Stimulated activated naive B cell treated with anti-CD40 and anti-IgM and Interleukin-4, amounts not matched to agents 10 μg/mL and 1 μg/mL and 100 μg/mL, for 72 hours (primary cell): ENCODE data around the gene INSC.

ENCODE experiments used
- ATAC-seq, 2 donors: fragments of 150-1000 bp; cut with Tn5 transposase; replicated peaks; 2 replicates each; pipeline ENCODE4 v1.10.0; 2021; ENCODE audit warnings: moderate library complexity in 1 of 2
- DNase-seq: peaks from one replicate; pipeline ENCODE4 v3.0.0; 2021
- H3K27ac Mint-ChIP-seq: one replicate; pipeline ENCODE4 v1.8.0; 2022; ENCODE audit warnings: mild to moderate bottlenecking, mixed read lengths
- H3K27me3 Mint-ChIP-seq, 2 donors: one replicate each; pipeline ENCODE4 v1.8.0; 2022; ENCODE audit warnings: mixed read lengths in 2 of 2
- H3K36me3 Mint-ChIP-seq, 2 donors: one replicate each; pipeline ENCODE4 v1.8.0; 2022; ENCODE audit warnings: mixed read lengths in 2 of 2, mild to moderate bottlenecking in 1 of 2
- H3K4me1 Mint-ChIP-seq, 2 donors: one replicate each; pipeline ENCODE4 v1.8.0; 2022; ENCODE audit warnings: mixed read lengths in 2 of 2, mild to moderate bottlenecking in 1 of 2
- H3K4me3 Mint-ChIP-seq, 2 donors: one replicate each; pipeline ENCODE4 v1.8.0; 2022; ENCODE audit warnings: mild to moderate bottlenecking in 2 of 2, mixed read lengths in 2 of 2, moderate library complexity in 1 of 2
- H3K9me3 Mint-ChIP-seq, 2 donors: one replicate each; pipeline ENCODE4 v1.8.0; 2022; ENCODE audit warnings: mixed read lengths in 2 of 2, mild to moderate bottlenecking in 1 of 2

The INSC gene

GRCh38 chr11:15215005-15215404, 100.3 kb downstream of the INSC start:
- Mint-ChIP-seq H3K27me3 (no peaks in the 10 kb centered on the region), H3K27ac (no peak overlapping the region), H3K36me3 (no peaks in the 10 kb centered on the region), H3K9me3 (no peaks in the 10 kb centered on the region), H3K4me3 (no peak overlapping the region), H3K4me1 (no peaks in the 10 kb centered on the region)
- no peak for DNase-seq
- ATAC-seq, result no peak

DNA sequence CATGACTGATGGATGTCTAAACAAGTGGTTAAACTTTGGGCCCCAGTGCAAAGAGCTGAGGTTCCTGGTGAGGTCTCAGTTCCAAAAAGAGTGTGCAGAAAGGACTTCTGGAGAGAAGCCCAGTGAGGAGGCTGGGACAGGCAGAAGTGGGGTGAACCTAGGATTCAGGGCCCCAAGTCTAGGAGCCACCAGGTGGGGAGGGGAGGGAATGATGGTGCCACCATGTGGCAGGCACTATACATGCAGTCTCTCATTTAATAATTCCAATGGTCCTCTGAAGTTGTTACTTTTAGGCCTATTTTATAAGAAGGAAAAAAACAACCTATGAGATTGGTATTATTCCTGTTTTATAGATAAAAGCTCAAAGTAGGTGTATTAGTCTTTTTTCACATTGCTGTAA, 102.0 kb downstream of the INSC start:
- no peaks in the 10 kb centered on the region for H3K9me3 Mint-ChIP-seq
- no peaks in the 10 kb centered on the region for H3K4me1 Mint-ChIP-seq
- H3K27ac Mint-ChIP-seq, result no peak overlapping the region
- H3K4me3 Mint-ChIP-seq, result no peak overlapping the region
- peak in 1 of 2 donors; percentile 46 for ATAC-seq
- H3K36me3 Mint-ChIP-seq, result no peaks in the 10 kb centered on the region
- DNase-seq, result no peak
- no peaks in the 10 kb centered on the region for H3K27me3 Mint-ChIP-seq

DNA sequence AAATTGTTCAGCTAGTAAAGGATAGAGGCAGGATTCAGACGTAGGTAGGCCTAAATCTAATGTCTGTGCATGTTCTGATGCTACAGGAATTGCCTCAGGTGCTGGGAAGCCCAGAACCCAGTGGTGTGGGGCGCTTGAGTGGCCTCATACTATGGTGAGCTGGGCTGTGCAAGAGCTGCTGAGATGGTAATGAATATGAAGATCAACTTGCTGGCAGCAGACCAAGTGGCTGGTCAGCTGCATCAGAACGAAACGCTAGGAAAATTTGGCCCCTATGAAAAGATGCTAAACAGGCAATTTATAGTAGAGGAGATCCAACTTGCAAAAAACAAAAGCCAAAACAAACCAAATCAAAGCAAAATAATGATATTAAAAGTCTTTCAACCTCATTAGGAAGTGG, 102.7 kb downstream of the INSC start:
- Mint-ChIP-seq H3K9me3 (no peaks in the 10 kb centered on the region), H3K36me3 (no peaks in the 10 kb centered on the region), H3K27ac (no peak overlapping the region), H3K4me1 (no peaks in the 10 kb centered on the region), H3K4me3 (no peak overlapping the region), H3K27me3 (no peaks in the 10 kb centered on the region)
- no peak for DNase-seq
- no peak for ATAC-seq

GRCh38 chr11:15222777-15223176, 108.1 kb downstream of the INSC start:
- ATAC-seq (no peak), DNase-seq (no peak)
- peaks cover 5% of the 10 kb centered on the region in 2 donors for H3K27me3 Mint-ChIP-seq
- H3K4me3 Mint-ChIP-seq, result no peak overlapping the region
- H3K9me3 Mint-ChIP-seq, result no peaks in the 10 kb centered on the region
- no peak overlapping the region for H3K27ac Mint-ChIP-seq
- no peaks in the 10 kb centered on the region for H3K36me3 Mint-ChIP-seq
- H3K4me1 Mint-ChIP-seq, result no peaks in the 10 kb centered on the region

GRCh38 chr11:15223318-15223717, 108.6 kb downstream of the INSC start:
- ATAC-seq (no peak), DNase-seq (no peak)
- Mint-ChIP-seq H3K27me3 (peaks cover 8 to 9% of the 10 kb centered on the region in 2 donors), H3K4me1 (no peaks in the 10 kb centered on the region), H3K27ac (no peak overlapping the region), H3K9me3 (no peaks in the 10 kb centered on the region), H3K4me3 (no peak overlapping the region), H3K36me3 (no peaks in the 10 kb centered on the region)

DNA sequence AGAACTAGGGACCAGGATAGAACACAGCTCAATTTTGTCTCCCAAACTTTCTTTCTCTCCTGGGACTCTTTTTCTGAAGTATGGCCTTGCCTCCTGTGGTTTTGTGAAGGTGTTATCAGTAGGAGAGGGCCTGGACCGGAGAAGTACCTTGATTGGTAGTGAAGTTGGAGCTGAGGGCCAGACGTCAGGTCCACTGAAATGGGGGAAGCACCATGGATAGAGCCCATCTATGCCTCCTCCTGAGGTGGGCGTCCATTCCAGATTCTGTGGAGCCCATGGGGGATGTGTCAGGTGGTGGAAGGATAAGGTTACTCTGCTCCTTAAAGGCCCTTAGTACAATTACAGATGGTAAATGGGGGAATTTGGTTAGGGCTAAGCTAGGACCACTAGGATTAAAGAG, 109.7 kb downstream of the INSC start:
- Mint-ChIP-seq H3K4me1 (no peaks in the 10 kb centered on the region), H3K36me3 (no peaks in the 10 kb centered on the region), H3K4me3 (no peak overlapping the region), H3K27me3 (peaks cover 13 to 15% of the 10 kb centered on the region in 2 donors), H3K9me3 (no peaks in the 10 kb centered on the region), H3K27ac (no peak overlapping the region)
- ATAC-seq (no peak), DNase-seq (no peak)

DNA sequence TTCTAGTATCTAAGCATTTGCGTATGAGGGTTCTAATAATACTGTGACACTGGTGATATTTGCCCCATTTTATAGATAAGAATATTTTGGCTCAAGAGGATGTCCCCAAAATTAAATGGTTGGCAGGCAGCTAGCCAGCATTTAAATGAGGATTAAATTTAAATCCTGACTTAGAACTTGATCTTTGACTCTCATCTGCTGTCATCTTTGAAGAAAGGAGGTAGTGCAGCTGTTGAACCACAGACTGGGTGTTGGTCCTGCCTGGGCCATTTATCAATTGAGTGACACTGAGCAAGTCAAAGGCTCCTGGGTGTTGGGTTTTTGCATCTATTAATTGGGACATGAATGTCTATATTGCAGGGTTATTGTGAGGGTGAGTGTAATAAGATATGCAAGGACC, 112.3 kb downstream of the INSC start:
- ATAC-seq (no peak), DNase-seq (no peak)
- H3K27me3 Mint-ChIP-seq, result peaks cover 13 to 15% of the 10 kb centered on the region in 2 donors
- no peaks in the 10 kb centered on the region for H3K36me3 Mint-ChIP-seq
- H3K4me1 Mint-ChIP-seq, result no peaks in the 10 kb centered on the region
- H3K9me3 Mint-ChIP-seq, result no peaks in the 10 kb centered on the region
- H3K27ac Mint-ChIP-seq, result no peak overlapping the region
- no peak overlapping the region for H3K4me3 Mint-ChIP-seq

DNA sequence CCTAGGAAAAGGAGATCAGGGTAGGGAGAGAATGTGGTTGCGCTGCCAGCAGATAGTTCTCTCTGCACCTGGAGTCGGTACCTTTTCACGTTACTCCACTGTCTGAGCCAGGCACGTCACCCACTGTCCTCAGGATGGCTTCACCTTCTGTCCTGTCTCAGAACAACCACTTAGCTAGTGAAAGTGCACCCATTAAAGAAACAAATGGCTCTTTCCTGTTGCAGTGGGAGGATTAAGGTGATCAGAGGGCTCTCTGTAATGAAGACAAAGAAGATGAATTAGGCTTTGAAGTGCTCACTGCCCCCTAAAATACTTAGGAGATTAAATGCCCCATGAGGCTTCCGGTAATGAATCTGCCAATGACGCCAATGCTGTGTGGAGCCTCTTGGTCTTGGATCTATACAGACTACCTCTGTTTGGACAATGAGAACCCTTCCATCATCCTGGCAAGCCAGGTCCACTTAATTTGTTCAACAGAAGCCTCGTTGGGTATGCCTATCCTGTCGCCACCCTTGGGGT, 113.7 kb downstream of the INSC start:
- H3K9me3 Mint-ChIP-seq, result no peaks in the 10 kb centered on the region
- ATAC-seq, result no peak
- H3K27ac Mint-ChIP-seq, result no peak overlapping the region

DNA sequence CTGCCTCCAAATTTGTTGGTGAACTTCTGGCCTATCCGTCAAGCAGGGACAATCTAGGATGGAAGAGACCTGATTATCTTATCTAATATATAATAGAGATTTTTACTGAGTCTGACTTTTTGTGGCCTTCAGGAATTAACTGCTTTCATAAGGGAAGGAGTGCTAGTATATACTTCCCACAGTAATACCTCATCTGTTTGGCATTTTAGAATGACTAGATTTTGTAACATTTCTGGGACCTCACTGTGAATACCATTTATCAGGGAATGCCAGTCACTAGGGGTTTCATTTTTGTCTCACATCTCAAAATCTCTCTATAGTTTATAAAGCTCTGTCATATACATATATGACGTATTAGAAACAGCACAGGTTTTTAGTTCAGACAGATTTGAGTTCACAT, 114.3 kb downstream of the INSC start:
- H3K36me3 Mint-ChIP-seq, result no peaks in the 10 kb centered on the region
- no peak overlapping the region for H3K27ac Mint-ChIP-seq
- H3K4me3 Mint-ChIP-seq, result no peak overlapping the region
- ATAC-seq, result no peak
- peaks cover 5 to 9% of the 10 kb centered on the region in 2 donors for H3K4me1 Mint-ChIP-seq
- H3K9me3 Mint-ChIP-seq, result no peaks in the 10 kb centered on the region
- DNase-seq, result no peak
- H3K27me3 Mint-ChIP-seq, result peaks cover 18 to 31% of the 10 kb centered on the region in 2 donors

More for the DNA sequence above, 113.7 kb downstream of the INSC start:
- DNase-seq, result no peak
- Mint-ChIP-seq H3K27me3 (peaks cover 13 to 26% of the 10 kb centered on the region in 2 donors), H3K36me3 (no peaks in the 10 kb centered on the region), H3K4me1 (peaks cover 0 to 3% of the 10 kb centered on the region in 2 donors), H3K4me3 (no peak overlapping the region)

DNA sequence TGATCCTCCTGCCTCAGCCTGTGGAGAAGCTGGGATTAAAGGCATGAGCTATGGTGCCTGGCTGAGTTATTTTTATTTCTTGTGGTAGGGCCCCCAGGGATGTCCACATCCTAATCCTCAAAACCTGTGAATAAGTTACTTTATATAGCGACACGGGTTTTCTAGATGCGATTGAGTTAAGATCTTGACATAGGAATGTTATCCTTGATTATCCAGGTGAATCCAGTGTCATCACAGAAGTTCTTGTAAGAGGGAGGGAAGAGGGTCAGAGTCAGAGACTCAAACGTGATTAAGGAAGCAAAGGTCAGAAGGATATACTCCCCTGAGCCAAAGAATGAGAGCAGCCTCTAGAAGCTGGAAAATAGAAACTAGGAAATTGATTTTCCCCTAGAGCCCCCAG, 117.8 kb downstream of the INSC start:
- H3K9me3 Mint-ChIP-seq, result no peaks in the 10 kb centered on the region
- H3K36me3 Mint-ChIP-seq, result no peaks in the 10 kb centered on the region
- no peak overlapping the region for H3K4me3 Mint-ChIP-seq
- DNase-seq (no peak), ATAC-seq (no peak)
- H3K27ac Mint-ChIP-seq, result no peak overlapping the region
- H3K4me1 Mint-ChIP-seq, result peaks cover 5 to 9% of the 10 kb centered on the region in 2 donors
- peaks cover 21 to 32% of the 10 kb centered on the region in 2 donors for H3K27me3 Mint-ChIP-seq

- H3K27me3 Mint-ChIP-seq, result peaks cover 16 to 31% of the 10 kb centered on the region in 2 donors
- peaks cover 0 to 3% of the 10 kb centered on the region in 2 donors for H3K9me3 Mint-ChIP-seq
- H3K27ac Mint-ChIP-seq, result peak overlapping the region; percentile 76
- no peaks in the 10 kb centered on the region for H3K36me3 Mint-ChIP-seq
- peaks cover 5 to 9% of the 10 kb centered on the region in 2 donors for H3K4me1 Mint-ChIP-seq
- DNase-seq (no peak), ATAC-seq (peak; percentile 54 to 56)
- H3K4me3 Mint-ChIP-seq, result no peak overlapping the region
Observed at GRCh38 chr11:15233371-15234165, 118.8 kb downstream of the INSC start.

- ATAC-seq (no peak), DNase-seq (no peak)
- H3K4me1 Mint-ChIP-seq, result peaks cover 5 to 9% of the 10 kb centered on the region in 2 donors
- peaks cover 22 to 28% of the 10 kb centered on the region in 2 donors for H3K27me3 Mint-ChIP-seq
- H3K9me3 Mint-ChIP-seq, result peaks cover 0 to 3% of the 10 kb centered on the region in 2 donors
- no peaks in the 10 kb centered on the region for H3K36me3 Mint-ChIP-seq
- no peak overlapping the region for H3K4me3 Mint-ChIP-seq
- no peak overlapping the region for H3K27ac Mint-ChIP-seq
Observed at GRCh38 chr11:15234796-15235195, 120.1 kb downstream of the INSC start.

DNA sequence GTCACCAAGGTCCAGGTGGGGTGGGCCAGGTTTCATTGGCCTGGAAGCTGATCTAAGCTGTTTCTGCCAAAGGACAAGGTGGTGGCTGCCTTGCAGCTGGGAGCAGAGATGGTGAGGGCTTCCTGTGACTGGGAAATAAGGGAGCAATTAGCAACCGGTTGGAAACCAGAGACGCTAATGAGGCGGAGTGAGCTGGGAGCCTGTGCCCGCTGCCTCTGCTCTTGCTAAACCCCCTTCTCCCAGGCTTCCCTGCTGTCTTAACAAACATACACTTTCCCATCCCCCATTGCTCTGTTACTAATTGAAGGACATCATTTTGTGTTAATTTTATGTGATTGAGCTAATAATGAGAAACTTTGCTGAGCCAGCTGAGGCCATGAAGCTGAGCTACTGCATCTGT, 121.8 kb downstream of the INSC start:
- H3K4me1 Mint-ChIP-seq, result peaks cover 5 to 9% of the 10 kb centered on the region in 2 donors
- H3K27ac Mint-ChIP-seq, result no peak overlapping the region
- H3K4me3 Mint-ChIP-seq, result no peak overlapping the region
- H3K36me3 Mint-ChIP-seq, result no peaks in the 10 kb centered on the region
- ATAC-seq (no peak), DNase-seq (no peak)
- H3K9me3 Mint-ChIP-seq, result peaks cover 0 to 3% of the 10 kb centered on the region in 2 donors
- H3K27me3 Mint-ChIP-seq, result peaks cover 22 to 28% of the 10 kb centered on the region in 2 donors

- Mint-ChIP-seq H3K4me1 (peaks cover under 1 to 2% of the 10 kb centered on the region in 2 donors), H3K4me3 (no peak overlapping the region), H3K9me3 (peaks cover 0 to 3% of the 10 kb centered on the region in 2 donors), H3K27ac (no peak overlapping the region), H3K36me3 (no peaks in the 10 kb centered on the region), H3K27me3 (peaks cover 26 to 33% of the 10 kb centered on the region in 2 donors)
- ATAC-seq (no peak), DNase-seq (no peak)
Observed at GRCh38 chr11:15238856-15239255, 124.1 kb downstream of the INSC start.

GRCh38 chr11:15248749-15249148, 134.0 kb downstream of the INSC start:
- Mint-ChIP-seq H3K27ac (no peak overlapping the region), H3K9me3 (no peaks in the 10 kb centered on the region), H3K4me1 (no peaks in the 10 kb centered on the region), H3K36me3 (no peaks in the 10 kb centered on the region), H3K27me3 (peaks cover 18 to 29% of the 10 kb centered on the region in 2 donors), H3K4me3 (no peak overlapping the region)
- ATAC-seq (no peak), DNase-seq (no peak)
